8988T (cell line): ENCODE measurements around the gene IGFN1.
A peak's percentile ranks its signal among the peaks of the same experiment; 100 is the strongest.

Experiments used
- DNase-seq: peaks from one replicate; pipeline ENCODE4 v3.0.0; 2011

Gene IGFN1

DNA sequence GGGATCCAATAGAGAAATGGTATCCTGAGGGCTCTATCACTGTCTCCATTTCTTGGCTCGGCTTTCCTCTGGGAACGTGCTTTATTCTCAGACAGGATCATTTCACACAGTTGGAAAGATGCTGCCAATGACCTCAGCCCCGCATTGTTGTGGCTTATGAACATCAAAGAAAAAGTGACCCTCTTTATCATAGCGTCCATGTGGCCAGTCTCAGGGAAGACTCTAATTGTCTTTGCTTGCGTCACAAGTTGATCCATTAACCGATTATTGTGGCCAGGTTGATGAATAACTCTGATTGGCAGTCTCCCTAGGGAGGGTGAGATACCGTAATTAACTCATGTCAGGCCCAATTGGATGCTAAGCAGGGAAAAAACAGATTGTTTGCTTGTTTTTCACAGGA lies 26.0 kb upstream of the IGFN1 start:
- DNase-seq, result no peak

- no peak for DNase-seq
Observed at GRCh38 chr1:201167041-201167991, 23.3 kb upstream of the IGFN1 start.

DNA sequence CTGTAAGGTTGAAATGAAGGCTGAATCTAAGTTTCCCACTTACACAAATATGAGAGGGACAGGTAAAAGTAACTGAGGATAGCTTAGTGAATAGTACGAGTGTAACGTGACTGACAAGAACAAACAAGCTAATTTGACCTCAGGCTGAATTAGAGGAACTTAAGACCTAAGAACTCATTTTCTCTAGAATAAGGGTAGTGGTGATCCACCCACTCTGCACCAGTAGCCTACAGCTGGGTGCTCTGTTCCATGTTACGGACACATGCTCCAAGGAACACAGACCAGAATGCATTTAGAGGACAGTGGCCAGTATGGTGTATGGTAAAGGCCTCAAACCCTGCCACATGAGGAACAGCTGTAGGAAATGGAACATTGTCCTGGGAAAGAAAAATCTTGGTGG lies 21.4 kb upstream of the IGFN1 start:
- DNase-seq, result no peak

- no peak for DNase-seq
Observed at GRCh38 chr1:201169971-201170532, 20.6 kb upstream of the IGFN1 start.

GRCh38 chr1:201170533-201171062 lies 20.0 kb upstream of the IGFN1 start:
- DNase-seq, result peak; percentile 89

DNA sequence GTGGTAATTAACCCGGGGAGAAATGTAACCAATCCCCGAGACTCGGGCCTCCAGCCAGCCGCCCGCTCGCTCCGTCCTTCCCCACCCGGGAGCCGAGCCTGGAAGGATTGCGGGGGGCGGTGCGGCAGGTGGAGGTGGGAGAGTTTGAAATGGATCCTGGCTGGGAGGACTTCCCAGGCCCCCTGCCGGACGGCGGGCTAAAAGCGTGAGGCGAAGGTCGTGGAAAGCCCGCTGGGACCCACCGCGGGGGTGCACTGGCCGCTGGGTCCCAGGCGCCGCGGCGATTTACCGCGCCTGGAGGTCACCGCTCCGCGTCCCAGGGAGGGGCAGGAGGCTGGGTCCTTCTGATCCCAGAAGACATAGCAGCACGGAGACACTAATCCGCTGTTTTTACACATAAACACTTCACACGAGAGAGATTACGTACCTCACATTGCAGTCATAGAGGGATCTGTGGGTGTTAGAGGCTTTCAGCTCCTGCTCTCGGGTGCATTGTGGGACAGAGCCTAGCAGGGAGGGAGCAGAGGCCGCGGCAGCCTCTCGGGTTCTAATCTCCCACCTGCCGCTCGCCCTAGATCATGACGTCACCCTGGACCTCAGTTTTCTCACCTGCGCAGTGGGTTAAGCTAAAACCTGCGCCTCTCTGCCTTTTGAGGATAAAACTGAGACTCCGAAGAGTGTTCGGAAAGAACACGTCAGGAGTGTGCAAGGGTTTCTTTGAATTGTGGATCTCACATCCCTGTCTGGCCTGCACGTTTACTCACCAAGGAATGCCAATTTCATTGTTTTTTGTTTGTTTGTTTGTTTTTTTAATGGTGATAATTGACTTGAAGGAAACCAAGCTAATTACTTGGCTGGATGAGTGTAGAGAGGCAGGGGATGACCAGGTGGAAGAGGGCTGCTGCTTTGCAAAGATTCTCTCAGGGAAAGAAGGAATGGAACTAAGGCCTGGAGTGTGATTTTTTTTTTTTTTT lies 19.3 kb upstream of the IGFN1 start:
- DNase-seq, result peak; percentile 44

DNA sequence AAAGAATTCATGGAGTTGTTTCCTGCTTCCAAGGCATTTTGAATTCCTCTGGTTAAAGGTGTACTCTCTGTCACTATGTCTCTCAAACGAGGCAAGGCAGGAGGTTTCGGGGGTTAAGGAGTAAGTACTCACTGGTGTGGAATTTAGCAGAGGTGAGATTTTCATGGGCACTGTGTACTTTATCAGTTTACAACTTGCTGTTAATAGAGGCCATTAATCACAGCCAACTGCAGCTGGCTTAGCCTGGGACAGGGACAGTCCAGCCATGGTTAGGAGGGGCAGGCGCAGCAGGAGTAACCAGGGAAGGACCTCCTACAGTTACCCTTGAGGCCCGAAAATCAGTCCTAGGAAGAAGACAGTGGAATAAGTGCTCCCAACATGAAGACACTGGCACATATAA lies 18.3 kb upstream of the IGFN1 start:
- DNase-seq, result no peak

DNA sequence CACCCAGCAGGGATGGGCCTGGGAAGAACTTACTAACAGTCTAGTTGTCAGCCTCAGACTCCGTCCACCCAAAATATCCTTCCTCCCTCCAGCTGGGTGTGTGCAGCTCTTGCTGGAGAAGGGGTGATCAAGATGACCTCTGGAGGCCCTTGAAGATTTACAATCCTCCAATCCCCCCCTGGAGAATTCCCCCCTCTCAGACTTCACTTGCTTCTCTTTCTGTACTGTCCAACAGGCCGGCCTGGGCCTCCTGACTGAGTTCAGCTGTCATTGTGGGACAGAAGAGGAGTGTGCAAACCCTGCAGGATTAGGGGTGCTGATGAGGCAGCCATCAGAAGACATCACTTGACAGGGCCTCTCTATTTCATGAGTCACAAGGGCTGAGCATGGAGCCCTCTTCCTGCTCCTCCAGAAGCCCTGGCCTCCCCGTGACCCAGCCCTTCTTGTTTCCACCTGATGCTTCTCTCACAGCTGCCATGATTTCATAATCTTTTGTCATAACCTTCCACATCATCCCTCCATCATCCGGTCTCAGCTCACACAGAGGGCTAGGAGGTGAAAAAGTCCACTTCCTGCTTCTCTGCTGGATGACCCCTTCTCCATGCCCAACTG lies 17.5 kb upstream of the IGFN1 start:
- DNase-seq, result no peak

GRCh38 chr1:201173736-201174135 lies 16.9 kb upstream of the IGFN1 start:
- DNase-seq, result no peak

DNA sequence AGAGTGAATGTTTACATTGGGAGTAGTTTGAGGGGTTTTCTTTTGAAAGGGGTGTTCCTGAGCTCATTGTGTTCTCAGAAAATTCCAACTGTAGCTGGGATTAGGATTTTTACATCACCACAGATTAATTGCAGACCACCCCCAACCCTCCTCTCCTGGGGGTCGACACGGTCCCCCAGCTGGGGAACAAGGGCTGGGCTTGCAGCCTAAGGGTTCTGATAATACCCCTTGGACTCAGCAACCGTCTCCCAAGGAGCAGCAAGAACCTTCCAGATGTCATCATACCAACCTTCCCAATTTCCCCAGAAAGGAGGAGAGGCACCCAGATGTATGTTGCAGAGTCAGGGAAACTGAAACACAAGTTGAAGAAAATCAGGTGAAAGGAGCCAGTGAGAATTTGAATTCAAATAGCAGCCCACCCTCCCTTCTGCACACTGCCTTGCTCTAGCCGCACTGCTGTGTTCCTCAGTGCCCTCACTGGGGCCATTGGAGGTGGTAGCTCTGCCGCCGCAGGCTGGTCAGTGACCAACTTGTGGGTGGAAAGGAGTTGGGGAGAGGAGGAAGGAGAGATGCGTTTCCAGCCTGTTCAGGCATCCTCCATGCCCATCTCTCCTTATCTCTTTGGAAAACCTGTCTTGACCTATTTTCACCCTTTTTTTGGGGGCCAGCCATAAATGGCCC lies 14.7 kb upstream of the IGFN1 start:
- no peak for DNase-seq

- DNase-seq, result no peak
Observed at GRCh38 chr1:201176940-201177339, 13.7 kb upstream of the IGFN1 start.

DNA sequence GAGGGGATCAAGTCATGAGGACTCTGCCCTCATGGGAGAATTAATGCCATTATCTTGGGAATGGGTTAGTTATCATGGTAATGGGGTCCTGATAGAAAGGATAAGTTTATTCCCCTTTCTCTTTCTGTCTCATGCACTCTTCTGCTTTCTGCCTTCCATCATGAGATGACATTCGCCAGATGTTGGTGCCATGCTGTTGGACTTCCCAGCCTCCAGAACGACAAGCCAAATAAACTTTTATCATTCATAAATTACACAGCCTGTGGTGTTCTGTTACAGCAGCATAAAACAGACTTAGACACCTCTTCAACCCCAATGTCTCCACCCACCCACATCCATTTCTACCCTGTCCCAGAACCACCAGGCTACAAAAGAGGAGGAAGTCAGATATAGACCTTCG lies 11.9 kb upstream of the IGFN1 start:
- no peak for DNase-seq

- no peak for DNase-seq
Observed at GRCh38 chr1:201180141-201180540, 10.5 kb upstream of the IGFN1 start.

- no peak for DNase-seq
Observed at GRCh38 chr1:201180901-201181300, 9.7 kb upstream of the IGFN1 start.

DNA sequence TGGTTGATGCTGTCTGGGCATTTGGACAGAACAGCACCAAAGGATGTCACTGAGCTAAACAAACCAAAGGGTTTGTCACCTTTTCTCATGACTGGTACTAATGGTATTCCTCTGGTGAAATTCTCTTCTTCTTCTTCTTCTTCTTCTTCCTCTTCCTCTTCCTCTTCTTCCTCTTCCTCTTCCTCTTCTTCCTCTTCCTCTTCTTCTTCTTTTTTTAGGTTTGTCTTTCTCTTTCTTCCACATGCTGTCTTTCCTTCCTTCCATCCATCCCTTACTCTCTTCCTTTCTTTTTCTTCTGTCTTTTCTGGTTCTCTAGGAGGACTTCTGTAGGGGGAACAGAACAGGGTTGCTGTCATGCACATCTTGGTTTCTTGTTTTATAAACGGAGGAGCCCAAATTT lies 9.3 kb upstream of the IGFN1 start:
- DNase-seq, result no peak

DNA sequence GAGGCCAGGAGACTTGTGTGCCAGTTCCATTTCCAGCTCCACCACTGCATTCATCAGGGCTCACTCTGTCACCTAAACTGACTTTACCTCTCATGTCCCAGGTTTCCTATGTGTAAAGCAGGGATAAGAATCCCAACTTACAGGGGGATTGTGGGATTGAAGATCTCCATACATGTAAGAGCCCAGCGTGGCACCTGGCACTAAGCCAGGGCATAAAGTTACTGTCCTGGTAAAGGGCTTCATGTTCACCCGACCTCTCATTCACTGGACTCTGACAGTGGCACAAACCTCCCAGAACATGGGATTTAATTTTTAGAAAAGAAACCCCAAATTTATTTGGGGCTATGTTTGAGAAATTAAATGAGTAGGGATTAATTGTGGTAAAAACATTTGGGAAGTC lies 8.9 kb upstream of the IGFN1 start:
- DNase-seq, result no peak

DNA sequence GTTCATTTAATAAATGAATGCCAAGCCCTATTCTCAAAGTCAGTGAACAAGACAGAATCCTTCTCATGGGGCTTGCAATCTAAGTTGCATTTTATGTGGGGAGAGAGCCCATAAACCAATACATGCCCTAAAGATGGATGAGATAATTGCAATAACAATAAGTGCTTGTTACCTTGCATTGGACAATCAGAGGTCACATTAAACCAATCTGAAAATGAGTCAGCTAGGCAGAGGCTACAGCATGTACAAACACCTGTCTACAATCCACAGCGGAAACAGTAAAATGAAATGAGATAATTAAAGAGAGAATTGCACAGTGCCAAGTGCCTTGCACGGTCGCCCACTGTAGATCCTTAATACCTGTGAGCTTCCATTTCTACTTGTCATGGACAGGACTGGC lies 7.4 kb upstream of the IGFN1 start:
- no peak for DNase-seq

GRCh38 chr1:201183753-201184152 lies 6.9 kb upstream of the IGFN1 start:
- DNase-seq, result no peak

- peak; percentile 50 for DNase-seq
Observed at GRCh38 chr1:201184307-201185122, 6.1 kb upstream of the IGFN1 start.

DNA sequence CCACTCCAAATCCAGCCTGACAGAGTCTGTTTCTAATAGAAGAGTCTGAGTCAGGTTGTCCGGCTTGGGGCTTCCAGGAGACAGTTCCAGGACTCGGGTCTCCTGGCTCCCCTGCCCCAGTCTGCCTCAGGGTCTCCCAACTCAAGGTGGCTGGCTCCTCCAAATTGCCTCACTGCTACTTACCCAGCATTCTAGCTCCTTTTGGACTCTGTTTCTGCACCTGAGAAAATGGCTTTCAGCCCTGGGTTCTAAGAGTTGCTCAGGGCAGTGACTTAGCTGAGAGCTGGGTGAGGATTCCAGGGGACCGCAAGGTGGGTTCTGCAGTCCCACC lies 5.5 kb upstream of the IGFN1 start:
- DNase-seq, result no peak

GRCh38 chr1:201185527-201186128 lies 5.0 kb upstream of the IGFN1 start:
- no peak for DNase-seq
